Kidney epithelial cell (primary cell): ENCODE measurements around the gene PTTG1. TPM values are rescaled to one million over a fixed set of nuclear protein-coding genes. Genes with fewer than 3 reads are reported as not detected.

Experiments used
- DNase-seq: peaks from one replicate; pipeline ENCODE4 v3.0.0-alpha.2; 2010; ENCODE audit warnings: low read depth
- H3K27me3 ChIP-seq: 2 replicates; pipeline ENCODE4 v1.6.0; 2011; ENCODE audit warnings: low read length; ENCODE audit not compliant: control insufficient read depth, insufficient read depth
- H3K36me3 ChIP-seq: 2 replicates; pipeline ENCODE4 v1.5.1; 2011; ENCODE audit warnings: low read length; ENCODE audit not compliant: control insufficient read depth, insufficient read depth
- H3K4me3 ChIP-seq: 2 replicates; pipeline ENCODE4 v1.5.1; 2011; ENCODE audit warnings: low read depth, mild to moderate bottlenecking, control low read depth, low read length
- total RNA-seq: library from RNA; depleted of rRNA; stranded (reverse); fragments of >200 nt; gene quantifications from 2 replicates; pipeline ENCODE4 v1.2.3, GENCODE V29; 2015
- TF ChIP-seq, protein P1 (sequence below): IDR thresholded peaks from 2 replicates; pipeline ENCODE4 v1.5.1; 2011; ENCODE audit warnings: mild to moderate bottlenecking, moderate library complexity, low read length, control low read depth, inconsistent platforms; ENCODE audit not compliant: insufficient read depth, poor library complexity, severe bottlenecking

PTTG1 gene
- total RNA-seq, result 26.0 and 38.9 TPM in 2 replicates

DNA sequence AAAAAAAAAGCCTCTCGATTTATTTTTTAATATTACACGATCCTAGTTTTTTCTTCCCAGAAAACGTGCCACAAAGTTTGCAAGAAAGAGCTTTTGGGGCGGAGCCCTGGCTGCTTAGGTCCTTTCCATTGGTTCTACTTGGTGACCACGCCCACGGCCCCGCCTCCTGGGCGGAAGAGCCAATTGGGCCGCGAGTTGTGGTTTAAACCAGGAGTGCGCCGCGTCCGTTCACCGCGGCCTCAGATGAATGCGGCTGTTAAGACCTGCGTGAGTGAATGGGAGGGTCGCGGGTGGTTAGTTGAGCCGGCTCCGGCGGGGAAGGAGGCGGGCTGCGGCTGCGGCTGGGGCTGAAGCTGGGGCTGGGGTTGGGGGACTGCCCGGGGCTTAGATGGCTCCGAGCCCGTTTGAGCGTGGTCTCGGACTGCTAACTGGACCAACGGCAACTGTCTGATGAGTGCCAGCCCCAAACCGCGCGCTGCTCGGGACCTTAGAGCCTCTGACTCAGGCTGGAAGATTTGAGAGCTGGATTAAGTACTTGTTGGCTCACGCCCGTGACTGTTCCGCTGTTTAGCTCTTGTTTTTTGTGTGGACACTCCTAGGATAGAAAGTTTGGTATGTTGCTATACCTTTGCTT lies at the start of gene PTTG1:
Gene PTTG1, plus strand, starts transcription at position 231 of the 634 bp plus-strand sequence. CDS start 458 bp downstream, outside the sequence.
- DNase-seq, result peak; percentile 93
- Histone ChIP-seq H3K27me3 (no peaks in the 10 kb centered on the region), H3K4me3 (peak within 1 kb of the TSS; percentile 77), H3K36me3 (no peaks in the 10 kb centered on the region)
- TF ChIP-seq, protein P1, sequence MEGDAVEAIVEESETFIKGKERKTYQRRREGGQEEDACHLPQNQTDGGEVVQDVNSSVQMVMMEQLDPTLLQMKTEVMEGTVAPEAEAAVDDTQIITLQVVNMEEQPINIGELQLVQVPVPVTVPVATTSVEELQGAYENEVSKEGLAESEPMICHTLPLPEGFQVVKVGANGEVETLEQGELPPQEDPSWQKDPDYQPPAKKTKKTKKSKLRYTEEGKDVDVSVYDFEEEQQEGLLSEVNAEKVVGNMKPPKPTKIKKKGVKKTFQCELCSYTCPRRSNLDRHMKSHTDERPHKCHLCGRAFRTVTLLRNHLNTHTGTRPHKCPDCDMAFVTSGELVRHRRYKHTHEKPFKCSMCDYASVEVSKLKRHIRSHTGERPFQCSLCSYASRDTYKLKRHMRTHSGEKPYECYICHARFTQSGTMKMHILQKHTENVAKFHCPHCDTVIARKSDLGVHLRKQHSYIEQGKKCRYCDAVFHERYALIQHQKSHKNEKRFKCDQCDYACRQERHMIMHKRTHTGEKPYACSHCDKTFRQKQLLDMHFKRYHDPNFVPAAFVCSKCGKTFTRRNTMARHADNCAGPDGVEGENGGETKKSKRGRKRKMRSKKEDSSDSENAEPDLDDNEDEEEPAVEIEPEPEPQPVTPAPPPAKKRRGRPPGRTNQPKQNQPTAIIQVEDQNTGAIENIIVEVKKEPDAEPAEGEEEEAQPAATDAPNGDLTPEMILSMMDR, result no peak

DNA sequence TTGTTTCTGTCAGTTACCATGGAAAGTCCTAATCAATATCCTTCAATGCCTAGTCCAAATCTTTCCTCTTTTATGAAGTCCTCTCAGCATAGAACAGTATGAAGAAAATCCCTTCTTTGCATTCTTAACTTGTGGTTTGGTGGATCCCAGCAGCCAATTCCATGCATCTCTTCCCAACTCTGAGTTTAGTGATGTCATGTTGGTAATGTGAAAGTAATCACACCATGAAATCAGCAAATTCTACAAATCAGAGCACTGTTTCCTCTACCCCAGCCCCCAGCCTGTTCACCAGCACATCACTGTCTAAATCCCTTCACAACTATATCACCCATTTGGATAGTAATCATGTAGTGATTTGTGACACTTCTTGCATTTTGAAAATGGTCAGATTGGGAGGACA lies 46.5 kb upstream of the PTTG1 start:
- Histone ChIP-seq H3K36me3 (no peaks in the 10 kb centered on the region), H3K4me3 (no peak overlapping the region), H3K27me3 (peaks cover 3% of the 10 kb centered on the region)
- DNase-seq, result no peak
- TF ChIP-seq, protein P1, result no peak

DNA sequence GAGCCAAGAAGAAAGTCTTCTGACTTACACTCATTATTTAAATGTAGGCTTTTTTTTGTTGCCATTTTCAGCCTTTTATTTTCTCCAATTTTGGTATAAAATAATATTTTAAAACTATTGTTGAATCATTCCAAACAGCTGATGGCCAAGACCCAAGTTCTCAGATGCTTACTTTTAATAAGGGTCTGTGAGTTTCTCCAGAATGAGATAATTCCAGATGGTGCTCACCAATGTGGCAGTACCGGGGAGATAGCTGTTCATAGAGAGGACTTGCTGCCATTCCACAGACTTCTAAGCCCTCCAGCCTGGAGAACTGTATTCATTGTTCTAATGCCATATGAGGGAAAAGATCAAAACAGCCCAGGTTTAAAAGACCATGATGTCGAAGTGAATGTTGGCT lies 46.0 kb upstream of the PTTG1 start:
- Histone ChIP-seq H3K36me3 (no peaks in the 10 kb centered on the region), H3K4me3 (no peak overlapping the region), H3K27me3 (peaks cover under 1% of the 10 kb centered on the region)
- no peak for DNase-seq
- TF ChIP-seq, protein P1, result no peak

DNA sequence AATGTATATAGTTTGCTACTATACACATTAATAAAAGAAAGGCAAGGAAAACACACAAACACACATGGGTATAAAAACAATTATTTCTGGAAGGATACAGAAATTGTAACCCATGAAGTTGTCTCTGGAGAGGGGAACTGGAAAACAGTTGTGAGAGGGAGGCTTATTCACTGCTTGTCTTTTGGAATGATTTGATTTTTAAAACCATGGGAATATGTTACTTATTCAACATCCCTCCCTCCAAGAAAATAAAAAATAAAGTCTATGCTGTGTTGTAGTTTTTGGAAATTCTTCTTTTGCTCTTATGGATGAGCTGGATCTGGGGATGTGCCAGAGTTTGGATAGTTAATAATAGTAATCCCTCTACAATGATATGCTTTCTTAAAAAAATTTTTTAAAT lies 45.2 kb upstream of the PTTG1 start:
- DNase-seq, result no peak
- H3K27me3 ChIP-seq, result no peaks in the 10 kb centered on the region
- TF ChIP-seq, protein P1, result no peak

DNA sequence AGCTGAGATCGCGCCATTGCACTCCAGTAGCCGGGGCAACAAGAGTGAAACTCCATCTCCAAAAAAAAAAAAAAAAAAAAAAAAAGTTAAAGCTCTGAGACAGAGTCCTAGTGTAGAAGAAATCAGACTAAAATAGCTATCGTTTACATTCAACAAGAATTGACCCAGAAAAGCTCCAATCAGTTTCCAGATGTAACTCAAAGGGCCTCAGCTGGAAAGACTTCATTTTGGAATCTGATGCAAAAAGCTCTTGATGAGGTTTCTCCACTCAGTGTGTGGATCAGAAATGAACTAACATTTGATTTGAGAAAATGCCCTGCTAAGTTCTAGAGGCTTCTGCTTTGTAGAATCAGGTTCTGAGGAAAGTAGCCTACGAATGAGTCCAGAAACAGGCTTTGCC lies 44.0 kb upstream of the PTTG1 start:
- Histone ChIP-seq H3K27me3 (no peaks in the 10 kb centered on the region), H3K4me3 (no peak overlapping the region), H3K36me3 (no peaks in the 10 kb centered on the region)
- TF ChIP-seq, protein P1, result no peak
- no peak for DNase-seq

More for the DNA sequence above, 45.2 kb upstream of the PTTG1 start:
- Histone ChIP-seq H3K4me3 (no peak overlapping the region), H3K36me3 (no peaks in the 10 kb centered on the region)

DNA sequence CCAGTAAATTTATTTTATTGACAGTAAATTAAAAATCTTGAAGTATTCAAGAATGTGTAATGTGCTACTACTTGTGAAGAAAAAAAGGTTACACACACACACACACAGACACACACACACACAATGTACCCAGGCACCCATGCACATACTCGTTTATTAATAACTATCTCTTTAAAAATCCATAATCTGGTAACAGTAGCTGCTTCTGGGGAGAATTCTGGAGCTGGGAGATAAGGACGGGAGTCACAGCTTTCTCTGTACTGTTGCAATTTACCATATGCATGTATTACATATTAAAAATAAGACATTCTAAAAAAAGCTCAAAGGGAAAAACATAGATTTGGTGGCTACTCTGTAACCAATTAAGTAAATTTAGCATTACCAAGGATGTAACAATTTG lies 43.3 kb upstream of the PTTG1 start:
- no peak for DNase-seq
- no peak overlapping the region for H3K4me3 ChIP-seq
- H3K27me3 ChIP-seq, result no peaks in the 10 kb centered on the region
- no peaks in the 10 kb centered on the region for H3K36me3 ChIP-seq
- TF ChIP-seq, protein P1, result no peak
